T-helper 2 cell treated with Interferon-gamma antibody and Interleukin-4, amounts not matched to agents 100 ng/mL and 5 ng/mL, for 36 hours (primary cell): ENCODE measurements around the gene AMPD3. TPM values are rescaled to one million over a fixed set of nuclear protein-coding genes. Genes with fewer than 3 reads are reported as not detected.

Source experiments
- intact Hi-C: fragments of 100-400 bp; cut with micrococcal nuclease; formaldehyde crosslinking; loops from one replicate; pipeline ENCODE4 v1.15.1; 2023
- total RNA-seq: library from RNA; stranded (reverse); gene quantifications from 2 replicates; pipeline ENCODE4 v1.2.3, GENCODE V29; 2022

The AMPD3 gene
- total RNA-seq, 1 donor from 2014 or later: 22.4 TPM

DNA sequence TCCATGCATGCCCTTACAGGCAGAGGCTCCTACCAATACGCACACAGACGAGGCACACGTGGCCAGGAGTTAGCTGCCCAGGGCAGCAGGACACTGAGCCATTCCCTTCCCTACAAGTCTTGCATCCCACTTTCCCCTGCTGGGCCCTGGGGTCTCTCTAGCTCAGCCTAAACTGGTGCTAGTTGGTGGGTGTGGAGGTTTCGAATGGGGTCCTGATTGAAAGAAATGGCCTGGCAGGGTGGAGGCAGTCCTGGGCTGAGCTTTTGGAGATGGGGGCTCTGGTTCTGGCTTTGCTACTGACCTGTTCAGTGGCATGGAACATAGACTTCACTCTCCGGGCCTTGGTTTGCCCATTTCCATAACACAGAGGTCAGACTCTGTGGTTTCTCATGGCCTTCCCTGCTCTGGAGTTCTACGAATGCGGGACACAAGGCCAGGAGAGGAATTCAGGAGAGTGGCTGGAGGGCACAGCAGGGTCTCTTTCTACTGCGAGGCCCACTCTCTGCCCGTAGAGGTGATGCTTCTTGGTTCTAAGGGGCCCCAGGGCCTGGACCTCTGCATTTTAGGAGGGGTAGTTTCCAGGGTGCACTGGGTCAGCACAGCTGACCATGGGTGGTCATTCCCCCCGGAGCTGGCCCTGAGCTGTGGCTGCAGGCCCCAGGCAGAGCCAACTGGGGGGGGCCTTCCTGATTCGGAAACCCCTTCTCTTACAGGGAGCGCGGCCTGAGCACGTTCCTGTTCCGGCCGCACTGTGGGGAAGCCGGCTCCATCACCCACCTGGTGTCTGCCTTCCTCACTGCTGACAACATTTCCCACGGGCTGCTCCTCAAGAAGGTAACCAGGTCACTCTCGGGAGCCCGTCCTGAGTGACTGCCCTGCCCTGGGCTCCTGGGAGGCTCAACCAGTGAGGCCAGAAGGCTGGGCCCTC lies 46.0 kb downstream of the AMPD3 start:
- intact Hi-C loops: no loop called here

DNA sequence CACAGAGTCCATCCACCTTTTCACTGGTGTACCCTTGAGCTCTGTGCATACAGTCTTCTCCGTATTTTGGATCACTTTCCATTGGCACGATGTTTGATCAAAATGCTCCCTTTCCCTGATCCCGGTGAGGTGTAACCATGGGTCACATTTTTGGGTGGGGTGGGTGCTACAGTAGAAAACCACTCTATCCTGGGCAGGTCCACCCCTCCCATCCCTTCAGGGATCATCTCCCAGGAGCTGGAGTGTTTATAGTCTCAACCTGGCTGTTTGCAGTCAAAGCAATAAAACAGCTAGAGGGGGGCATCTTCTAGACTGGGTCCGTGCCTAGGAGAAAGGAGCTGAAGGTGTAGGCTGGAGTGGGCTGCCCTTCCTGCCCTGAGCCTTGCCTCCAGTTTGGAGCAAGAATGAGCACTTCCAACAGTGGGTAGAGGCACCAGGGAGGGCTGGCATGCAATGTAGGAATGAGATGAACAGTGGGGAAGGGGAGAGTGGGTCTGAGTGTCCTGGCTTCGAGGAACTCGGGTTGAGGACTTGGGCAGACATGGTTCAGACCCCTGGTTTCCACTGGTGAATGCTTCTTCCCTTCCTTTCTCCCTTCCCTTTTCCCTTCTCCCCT lies 47.1 kb downstream of the AMPD3 start:
- intact Hi-C loops: no loop called here

DNA sequence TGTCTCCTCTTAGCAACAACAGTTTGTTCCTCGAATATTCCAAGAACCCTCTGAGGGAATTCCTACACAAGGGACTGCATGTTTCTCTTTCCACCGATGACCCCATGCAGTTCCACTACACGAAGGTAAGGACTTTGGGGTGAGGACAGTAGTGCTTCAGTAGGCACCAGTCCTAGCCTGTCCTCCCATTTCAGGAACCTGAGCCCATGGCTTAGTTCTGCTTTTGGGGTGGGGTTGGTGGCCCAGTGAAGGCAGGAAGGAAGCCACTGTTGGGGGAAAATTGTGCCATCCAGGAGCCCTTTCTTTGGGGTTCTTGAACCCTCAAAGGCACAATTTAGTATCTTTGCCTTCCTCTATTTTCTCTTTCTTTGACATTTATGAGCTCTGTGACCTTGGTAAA lies 47.7 kb downstream of the AMPD3 start:
- intact Hi-C loops: no loop called here

DNA sequence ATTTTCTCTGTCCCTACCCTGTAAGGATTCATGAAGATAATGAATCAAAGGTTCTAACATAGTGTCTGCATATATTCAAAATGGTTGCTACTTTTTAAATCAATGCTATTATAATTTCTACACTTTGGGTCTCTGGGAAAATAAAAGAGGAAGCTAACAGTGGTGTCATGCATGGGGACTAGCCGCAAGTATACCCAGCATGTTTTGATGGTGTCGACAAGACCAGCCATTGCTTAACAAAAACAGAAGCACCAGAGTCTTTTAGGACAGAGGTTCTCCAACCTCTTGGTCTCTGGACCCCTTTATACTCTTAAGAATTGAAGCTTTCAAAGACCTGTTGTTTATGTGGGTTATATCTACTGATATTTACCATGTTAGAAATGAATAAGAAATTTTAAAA lies 48.2 kb downstream of the AMPD3 start:
- intact Hi-C loops: no loop called here

DNA sequence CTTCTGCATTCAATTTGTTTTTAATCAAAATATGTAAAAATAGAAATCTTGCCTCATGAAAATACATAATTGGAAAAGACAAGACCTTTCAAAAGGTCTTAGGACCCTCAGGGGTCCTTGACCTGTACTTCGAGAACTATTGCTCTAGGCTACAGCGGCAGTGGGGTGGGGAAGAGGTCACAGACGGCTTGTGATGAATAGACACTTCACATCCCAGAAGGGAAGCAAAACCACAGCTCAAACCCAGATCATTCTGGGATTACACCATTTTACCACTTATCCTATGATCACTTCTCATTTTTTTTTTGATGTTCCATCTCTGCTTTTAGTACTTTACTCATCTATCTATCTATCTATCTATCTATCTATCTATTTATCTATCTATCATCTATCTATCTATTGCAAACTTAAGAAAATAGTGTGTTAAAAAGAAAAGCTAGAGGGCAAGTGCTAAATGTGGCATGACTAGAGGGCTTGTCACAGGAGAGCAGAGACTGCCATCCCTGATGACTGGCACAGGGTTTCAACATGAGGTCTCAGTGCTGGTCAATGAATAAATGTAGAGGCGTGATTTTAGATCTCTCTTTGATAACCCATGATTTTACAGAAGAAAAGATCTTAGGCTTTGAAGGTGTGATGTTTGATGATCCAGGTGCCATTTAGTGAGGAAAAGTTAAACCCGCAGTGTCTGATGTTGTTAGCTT lies 48.9 kb downstream of the AMPD3 start:
- intact Hi-C loops: no loop called here

DNA sequence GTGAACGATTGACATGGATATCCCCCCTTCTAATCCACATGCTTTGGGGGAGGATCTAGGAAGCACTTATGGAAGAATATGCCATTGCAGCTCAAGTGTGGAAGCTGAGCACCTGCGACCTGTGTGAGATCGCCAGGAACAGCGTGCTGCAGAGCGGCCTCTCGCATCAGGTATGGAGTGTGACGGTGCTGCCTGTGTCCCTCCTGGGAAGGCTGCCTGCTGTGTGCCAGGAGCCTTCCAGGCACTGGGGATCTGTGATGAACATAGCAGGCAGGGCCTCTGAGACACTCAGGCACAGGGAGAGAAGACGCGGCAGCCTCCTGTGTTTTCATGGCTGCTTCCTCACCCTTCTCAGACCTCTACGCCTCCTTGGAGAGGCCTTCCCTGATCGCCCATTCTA lies 49.4 kb downstream of the AMPD3 start:
- intact Hi-C loops: no loop called here

DNA sequence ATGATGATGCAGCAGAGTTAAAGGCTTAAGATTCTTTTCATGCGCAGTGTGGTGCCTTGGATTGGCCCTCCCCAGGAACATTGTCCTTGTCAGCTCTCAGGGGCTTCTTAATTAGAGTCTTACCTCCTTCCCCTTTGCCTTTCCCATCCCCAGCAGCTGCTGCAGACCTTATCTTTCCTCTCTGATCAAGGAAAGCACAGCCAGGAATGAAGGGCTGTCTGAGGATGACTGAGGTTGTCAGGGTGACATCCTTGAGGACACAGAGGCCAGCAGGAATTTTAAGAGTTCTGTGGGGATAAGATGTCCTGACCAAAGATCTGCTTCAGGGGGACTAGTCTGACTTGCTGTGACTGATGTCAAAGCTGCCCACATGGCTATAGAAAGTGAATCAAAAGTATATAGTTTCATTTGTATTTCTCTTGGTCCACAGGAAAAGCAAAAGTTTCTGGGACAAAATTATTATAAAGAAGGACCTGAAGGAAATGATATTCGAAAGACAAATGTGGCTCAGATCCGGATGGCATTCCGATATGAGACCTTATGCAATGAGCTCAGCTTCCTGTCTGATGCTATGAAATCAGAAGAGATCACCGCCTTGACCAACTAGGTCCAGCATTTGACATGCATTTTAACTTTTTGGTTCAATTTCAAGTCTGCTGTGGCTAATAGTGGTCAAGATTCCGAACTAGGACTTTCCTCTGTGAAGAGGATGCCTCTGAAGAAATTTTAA lies 50.4 kb downstream of the AMPD3 start:
- intact Hi-C loops: no loop called here

DNA sequence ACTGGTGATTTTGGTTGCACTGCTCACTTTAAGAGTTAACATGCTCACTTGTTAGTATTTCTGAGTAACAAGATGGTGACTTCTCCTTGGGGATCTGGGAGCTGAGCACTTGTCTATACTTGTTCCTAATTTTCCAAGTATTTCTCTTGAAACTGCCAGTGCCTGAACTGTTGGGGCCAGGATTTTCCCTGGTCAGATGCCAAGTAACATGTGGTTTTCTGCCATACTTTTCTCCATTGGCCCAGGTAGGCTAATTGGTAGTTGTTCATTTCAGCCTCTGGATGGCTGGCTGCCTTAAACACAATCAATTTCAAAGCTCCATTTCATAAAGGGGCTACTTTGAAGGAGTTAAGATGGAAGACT lies 50.9 kb downstream of the AMPD3 start:
- intact Hi-C loops: no loop called here

DNA sequence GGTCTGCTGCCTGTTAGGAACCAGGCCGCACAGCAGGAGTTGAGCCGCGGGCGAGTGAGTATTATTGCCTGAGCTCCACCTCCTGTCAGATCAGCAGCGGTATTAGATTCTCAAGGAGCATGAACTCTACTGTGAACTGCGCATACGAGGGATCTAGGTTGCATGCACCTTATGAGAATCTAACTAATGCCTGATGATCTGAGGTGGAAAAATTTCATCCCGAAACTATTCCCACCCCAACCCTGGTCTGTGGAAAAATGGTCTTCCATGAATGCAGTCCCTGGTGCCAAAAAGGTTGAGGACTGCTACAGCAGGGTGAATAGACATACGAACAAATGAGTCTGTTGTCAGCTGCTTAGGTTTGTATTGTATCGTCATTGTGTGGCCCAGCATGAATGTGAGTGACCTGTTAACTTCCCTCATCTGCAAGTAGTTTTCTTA lies 56.1 kb downstream of the AMPD3 start:
- intact Hi-C loops: no loop called here

DNA sequence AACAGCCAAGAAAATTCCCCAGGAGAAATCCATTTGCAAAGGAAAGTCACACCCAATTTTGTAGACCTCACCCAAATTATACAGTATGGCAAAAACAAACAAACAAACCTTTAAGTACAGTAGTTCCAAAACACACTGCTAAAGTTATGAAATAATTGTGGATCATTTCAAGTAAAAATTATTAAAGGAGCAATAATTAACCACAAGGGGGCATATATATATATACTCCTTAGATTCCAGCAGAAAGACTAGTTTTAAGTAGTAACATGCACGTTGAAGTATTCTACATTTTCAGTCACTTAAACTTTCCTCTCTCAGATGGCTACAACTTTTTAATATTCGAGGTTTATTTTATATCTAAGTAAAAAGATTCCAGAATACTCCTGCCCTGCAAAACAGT lies 59.1 kb downstream of the AMPD3 start:
- intact Hi-C loops: no loop called here

DNA sequence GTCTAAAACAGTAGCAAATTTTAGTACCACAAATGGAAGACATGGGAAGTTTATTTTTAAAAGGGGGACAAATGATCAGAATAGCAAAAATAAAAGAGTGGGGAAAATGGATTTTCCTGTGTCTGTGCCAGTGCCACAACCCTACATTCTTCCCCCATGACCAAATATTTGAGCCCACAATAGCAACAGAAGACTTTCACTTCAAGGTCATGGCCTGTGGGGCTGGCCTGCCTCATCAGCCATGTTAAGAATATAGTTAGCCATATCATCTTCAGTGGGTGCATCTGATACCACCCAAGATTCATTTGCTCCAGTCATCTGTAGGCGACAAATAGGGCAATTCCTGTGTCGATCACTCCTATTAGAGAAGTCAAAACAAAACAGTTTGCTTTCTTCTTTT lies 59.6 kb downstream of the AMPD3 start:
- intact Hi-C loops: no loop called here

DNA sequence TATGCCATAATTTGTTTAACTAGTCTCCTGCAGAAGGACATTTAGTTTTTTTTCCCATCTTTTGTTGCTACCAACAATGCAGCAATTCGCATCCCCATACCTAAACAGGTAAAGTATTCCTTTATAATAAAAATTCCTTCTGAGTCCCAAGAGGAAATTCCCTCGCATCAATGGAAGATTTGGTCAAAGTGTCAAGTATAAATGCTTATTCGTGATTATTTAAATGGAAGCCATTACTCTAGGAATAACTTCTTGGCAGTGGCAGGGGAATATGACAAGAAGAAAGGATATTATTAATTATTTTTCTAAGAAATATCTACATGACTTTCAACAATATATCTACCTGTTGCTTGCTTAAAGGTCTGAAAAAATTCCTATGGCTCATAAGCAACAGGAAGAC lies 60.4 kb downstream of the AMPD3 start:
- intact Hi-C loops: no loop called here

DNA sequence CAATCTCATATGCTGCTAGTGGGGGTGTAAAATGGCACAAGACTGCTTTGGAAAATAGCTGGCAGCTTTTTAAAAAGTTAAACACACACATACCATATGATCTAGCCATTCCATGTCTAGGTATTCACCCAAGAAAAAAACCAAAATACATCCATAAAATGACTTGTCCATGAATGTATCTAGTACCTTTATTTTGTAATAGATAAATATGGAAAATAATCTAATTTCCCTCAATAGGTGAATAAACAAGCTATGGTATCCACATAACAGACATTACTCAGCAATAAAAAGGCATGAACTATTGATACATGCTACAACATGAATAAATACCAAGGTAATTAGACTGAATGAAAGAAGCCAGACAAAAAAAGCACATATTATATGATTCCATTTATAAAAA lies 63.1 kb downstream of the AMPD3 start:
- intact Hi-C loops: no loop called here

DNA sequence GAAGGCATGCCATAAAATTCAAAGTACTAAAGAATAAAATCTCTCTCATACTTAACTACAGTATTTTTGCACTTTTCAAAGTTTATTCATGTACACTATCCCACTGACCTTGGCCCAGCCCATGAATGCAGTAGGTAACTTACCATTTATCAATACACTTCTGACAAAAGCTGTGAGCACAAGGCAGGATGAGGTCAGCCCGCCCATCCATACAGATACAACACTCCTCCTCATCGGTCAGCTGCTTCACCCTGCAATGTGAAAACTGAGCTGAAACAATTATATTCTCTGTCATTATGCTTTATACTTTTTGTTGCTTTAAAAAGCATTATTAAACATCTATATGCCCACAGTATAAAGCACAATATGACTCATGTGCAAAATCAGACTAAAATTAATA lies 63.8 kb downstream of the AMPD3 start:
- intact Hi-C loops: no loop called here

DNA sequence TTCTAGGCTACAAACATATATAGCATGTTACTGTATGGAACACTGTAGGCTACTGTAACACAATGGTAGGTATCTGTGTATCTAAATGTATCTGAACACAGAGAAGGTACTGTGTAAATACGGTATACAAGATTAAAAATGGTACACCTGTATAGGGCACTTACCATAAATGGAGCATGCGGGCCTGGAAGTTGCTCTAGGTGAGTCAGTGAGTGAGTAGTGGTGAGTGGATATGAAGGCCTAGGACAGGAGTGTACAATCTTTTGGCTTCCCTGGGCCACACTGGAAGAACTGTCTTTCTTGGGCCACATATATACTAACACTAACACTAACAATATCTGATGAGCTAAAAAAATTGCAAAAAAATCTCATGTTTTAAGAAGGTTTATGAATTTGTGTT lies 64.6 kb downstream of the AMPD3 start:
- intact Hi-C loops: no loop called here

DNA sequence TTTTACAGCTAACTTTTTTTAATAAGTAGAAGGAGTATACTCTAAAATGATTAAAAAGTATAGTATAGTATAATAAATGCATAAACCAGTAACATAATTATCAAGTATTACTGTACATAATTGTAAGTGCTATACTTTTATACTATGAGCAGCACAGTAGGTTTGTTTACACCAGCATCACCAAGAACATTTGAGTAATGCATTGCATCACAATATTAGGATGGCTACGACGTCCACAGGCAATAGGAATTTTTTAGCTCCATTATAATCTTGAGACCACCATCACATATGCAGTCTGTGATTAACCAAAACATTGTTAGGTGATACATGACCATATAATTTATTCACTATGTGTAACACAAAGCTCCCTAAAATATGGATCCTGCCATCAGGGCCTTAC lies 65.5 kb downstream of the AMPD3 start:
- intact Hi-C loops: no loop called here

DNA sequence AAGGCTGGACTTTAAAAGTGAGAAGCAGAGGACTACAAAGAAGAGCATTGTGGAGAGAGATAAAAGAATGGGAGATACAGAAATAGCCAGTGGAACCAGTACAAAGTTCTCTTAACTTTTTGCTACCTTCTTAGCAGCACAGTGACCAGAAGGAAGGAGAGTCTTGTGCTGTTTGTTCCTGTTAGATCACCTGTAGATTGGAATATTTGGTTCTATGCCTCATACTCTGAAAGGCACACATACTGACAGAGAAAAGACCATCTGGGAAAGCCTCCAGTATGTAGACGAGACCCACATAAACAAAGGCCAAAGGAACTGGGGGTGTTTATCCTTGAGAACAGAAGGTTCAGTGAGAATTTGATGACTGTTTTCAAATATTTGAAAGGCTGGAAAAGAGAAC lies 67.2 kb downstream of the AMPD3 start:
- intact Hi-C loops: no loop called here

DNA sequence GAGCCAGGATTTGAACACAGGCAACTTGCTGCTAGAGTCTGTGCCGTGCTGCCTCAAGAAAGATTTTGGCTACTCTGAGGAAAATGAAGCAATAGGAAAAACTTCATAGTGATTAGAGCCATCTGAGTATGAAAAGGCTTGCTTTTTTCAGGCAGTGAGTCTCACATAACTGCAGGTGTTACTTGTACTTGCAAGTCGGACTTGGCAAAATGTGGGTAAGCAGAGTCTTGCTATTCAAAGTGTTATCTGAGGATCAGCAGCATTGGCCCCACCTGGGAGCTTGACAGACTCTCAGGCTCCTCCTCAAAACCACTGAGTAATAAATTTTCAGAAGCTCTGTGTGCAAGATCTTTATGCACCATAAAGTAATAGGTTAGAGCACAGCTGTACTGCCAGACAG lies 67.9 kb downstream of the AMPD3 start:
- intact Hi-C loops: no loop called here

DNA sequence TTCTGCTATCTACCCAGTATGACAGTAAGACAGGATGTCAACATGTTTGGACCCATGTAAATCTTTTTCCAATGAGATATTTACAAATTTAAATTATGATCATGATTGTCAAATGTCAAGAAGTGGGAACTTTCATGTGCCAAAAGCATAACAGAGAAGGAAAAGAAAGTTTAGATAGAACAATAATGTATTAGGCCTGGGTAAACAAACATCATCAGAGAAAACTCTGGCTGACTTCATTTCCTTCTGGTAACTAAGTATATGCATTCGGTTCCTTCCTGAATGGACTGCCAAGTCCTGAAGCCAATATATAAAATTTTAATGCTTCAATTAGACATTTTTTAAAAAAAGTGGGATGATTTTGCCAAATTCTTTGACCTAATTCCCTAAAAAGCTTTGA lies 69.4 kb downstream of the AMPD3 start:
- intact Hi-C loops: no loop called here

DNA sequence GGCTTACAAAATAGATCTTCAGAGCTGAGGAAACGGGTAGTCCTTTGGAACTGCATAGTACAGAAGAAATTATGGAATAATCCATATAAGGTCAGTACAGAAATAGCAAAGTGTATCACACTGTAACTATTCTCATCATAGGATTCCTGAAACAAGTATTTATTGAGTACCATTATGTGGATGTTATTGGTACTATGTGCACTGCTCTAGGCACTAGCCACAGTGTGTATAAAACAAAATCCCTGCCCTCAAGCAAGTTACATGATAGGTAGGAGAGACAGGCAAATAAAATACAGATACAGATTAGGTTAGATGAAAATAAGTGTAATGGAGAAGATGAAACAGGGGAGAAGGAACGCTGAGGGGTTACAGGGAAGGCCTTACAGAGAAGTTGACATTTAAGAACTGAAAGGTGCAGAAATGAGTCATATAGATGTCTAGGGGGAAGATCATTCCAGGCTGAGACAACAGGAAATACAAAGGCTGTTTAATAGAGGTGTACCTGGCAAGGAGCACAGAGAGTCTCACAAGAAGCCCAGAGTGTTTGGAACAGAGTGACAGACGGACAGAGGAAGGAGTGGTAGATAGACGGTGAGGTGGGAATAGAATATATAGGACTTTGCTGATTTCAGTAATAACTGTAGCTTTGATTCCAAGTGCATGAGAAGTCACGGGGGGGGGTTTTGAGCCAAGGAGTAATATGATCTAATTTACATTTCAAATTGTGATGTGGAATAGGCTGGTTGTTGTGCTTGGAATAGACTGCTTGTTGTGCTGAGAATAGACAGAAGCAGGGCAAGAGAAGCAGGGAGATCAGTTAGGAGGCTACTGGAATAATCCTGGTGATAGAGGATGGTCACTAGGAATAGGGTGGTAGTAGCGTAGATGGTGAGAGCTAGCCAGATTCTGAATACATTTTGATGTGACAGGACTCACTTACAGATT lies 72.2 kb downstream of the AMPD3 start:
- intact Hi-C loops: no loop called here

DNA sequence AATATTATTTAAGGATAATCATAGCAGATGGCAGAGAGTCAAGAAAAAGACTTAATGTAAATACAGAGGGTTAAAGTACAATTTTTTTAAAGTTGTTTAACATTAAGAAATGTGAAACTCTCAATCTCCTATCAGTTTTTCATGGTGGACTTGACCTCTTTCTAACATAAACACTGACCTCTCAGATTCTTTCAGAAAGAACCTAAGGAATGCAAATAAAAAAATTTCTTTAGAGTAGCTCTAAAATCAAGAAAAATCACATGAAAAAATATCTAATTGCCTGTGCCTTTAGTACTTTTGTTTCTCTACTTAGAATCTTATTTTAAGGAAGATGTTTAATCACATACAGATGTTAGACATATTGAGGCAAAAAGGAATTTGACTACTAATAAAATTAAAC lies 73.1 kb downstream of the AMPD3 start:
- intact Hi-C loops: no loop called here
